22Rv1 (cell line): ENCODE results near the gene COP1.

ENCODE experiments used
- ZFX ChIP-seq: fragments of 450-650 bp; IDR thresholded peaks from 2 replicates; pipeline ENCODE4 v1.6.1; 2017; ENCODE audit warnings: antibody characterized with exemption, borderline replicate concordance
- TF ChIP-seq, protein P1 (sequence below): fragments of 450-650 bp; IDR thresholded peaks from 2 replicates; pipeline ENCODE4 v1.5.1; 2017; ENCODE audit warnings: mild to moderate bottlenecking

DNA sequence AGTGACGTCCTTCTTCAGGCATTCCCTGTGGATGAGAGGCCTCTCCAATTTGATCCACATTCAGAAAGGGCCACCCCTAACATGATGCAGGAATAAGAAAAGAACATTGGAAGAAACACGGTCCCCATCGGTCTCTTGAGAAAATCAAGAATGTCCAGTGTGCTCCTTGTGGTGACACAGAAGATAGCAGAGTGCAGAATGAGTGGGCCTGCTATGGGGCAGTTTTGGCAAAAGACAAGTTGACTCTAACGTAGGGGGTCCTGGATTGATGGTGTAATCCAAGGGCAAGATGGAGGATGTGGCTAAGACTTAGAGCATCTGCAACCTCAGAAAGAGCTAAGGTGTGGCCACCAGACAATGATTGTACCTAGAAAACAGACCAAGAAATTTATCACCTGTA is 45.1 kb upstream of the COP1 start:
- TF ChIP-seq, protein P1, sequence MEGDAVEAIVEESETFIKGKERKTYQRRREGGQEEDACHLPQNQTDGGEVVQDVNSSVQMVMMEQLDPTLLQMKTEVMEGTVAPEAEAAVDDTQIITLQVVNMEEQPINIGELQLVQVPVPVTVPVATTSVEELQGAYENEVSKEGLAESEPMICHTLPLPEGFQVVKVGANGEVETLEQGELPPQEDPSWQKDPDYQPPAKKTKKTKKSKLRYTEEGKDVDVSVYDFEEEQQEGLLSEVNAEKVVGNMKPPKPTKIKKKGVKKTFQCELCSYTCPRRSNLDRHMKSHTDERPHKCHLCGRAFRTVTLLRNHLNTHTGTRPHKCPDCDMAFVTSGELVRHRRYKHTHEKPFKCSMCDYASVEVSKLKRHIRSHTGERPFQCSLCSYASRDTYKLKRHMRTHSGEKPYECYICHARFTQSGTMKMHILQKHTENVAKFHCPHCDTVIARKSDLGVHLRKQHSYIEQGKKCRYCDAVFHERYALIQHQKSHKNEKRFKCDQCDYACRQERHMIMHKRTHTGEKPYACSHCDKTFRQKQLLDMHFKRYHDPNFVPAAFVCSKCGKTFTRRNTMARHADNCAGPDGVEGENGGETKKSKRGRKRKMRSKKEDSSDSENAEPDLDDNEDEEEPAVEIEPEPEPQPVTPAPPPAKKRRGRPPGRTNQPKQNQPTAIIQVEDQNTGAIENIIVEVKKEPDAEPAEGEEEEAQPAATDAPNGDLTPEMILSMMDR = no peak
- no peak for TF ChIP-seq ZFX
